IMR-90 (cell line): Measurements from ENCODE around the gene SLC6A13. TPM values are rescaled to one million over a fixed set of nuclear protein-coding genes. Genes with fewer than 3 reads are reported as not detected.

Experiments used
- ATAC-seq: fragments of 200-7000 bp; cut with Tn5 transposase; 2 replicates; pipeline ENCODE4 v1.9.1; 2020; ENCODE audit warnings: low read depth, mild to moderate bottlenecking, moderate library complexity
- BruUV-seq: library from RNA; stranded (reverse); fragments of 400-500 nt; replicated peaks from 2 replicates; lab custom pipeline; 2021; lab: Mats Ljungman, UMichigan
- CTCF ChIA-PET: fragments of 300-600 bp; formaldehyde crosslinking; extraction: SDS; loops from one replicate; lab custom pipeline; 2021; ENCODE audit warnings: antibody characterized with exemption; lab: Yijun Ruan, JAX
- POLR2A ChIA-PET: fragments of 300-600 bp; sonication (Branson Sonifier 250); formaldehyde crosslinking; loops from one replicate; lab custom pipeline; 2022; ENCODE audit warnings: antibody characterized with exemption; ENCODE audit not compliant: unreplicated experiment; lab: Charles Lee
- DNase-seq: peaks from one replicate; pipeline ENCODE4 v3.0.0; 2013
- H2AFZ ChIP-seq: replicated peaks from 2 replicates; pipeline ENCODE3; 2013; ENCODE audit warnings: low read length, mild to moderate bottlenecking; ENCODE audit not compliant: poor library complexity
- H2AK5ac ChIP-seq: 2 replicates; pipeline ENCODE4 v1.6.1; 2013; ENCODE audit warnings: low read depth, low read length, inconsistent platforms
- H2AK9ac ChIP-seq: replicated peaks from 2 replicates; pipeline ENCODE3; 2013; ENCODE audit warnings: mild to moderate bottlenecking, low read depth, low read length, moderate library complexity; ENCODE audit not compliant: poor library complexity
- H2BK120ac ChIP-seq: 2 replicates; pipeline ENCODE4 v1.6.1; 2013; ENCODE audit warnings: low read depth, low read length, inconsistent platforms
- H2BK15ac ChIP-seq: 3 replicates; pipeline ENCODE4 v1.6.1; 2013; ENCODE audit warnings: low read depth, low read length, inconsistent platforms
- H2BK20ac ChIP-seq: 2 replicates; pipeline ENCODE4 v1.6.1; 2013; ENCODE audit warnings: low read depth, mild to moderate bottlenecking, inconsistent platforms, low read length, moderate library complexity
- H2BK5ac ChIP-seq: 2 replicates; pipeline ENCODE4 v1.6.1; 2013; ENCODE audit warnings: mild to moderate bottlenecking, low read depth, low read length, inconsistent platforms; ENCODE audit not compliant: poor library complexity, severe bottlenecking
- H3K14ac ChIP-seq: replicated peaks from 2 replicates; pipeline ENCODE4 v1.6.1; 2013; ENCODE audit warnings: low read depth, low read length, inconsistent platforms
- H3K18ac ChIP-seq: 2 replicates; pipeline ENCODE4 v1.6.1; 2013; ENCODE audit warnings: low read depth, low read length, control low read depth
- H3K23ac ChIP-seq: 2 replicates; pipeline ENCODE4 v1.6.1; 2013; ENCODE audit warnings: low read depth, low read length, inconsistent platforms
- H3K27ac ChIP-seq: 2 replicates; pipeline ENCODE4 v1.5.1; 2013; ENCODE audit warnings: mild to moderate bottlenecking, control low read depth, low read length; ENCODE audit not compliant: insufficient read depth
- H3K27me3 ChIP-seq: 2 replicates; pipeline ENCODE4 v1.6.1; 2013; ENCODE audit warnings: low read length; ENCODE audit not compliant: control insufficient read depth, insufficient read depth
- H3K36me3 ChIP-seq: 2 replicates; pipeline ENCODE4 v1.6.1; 2013; ENCODE audit warnings: low read length, mixed read lengths; ENCODE audit not compliant: control insufficient read depth, insufficient read depth
- H3K4ac ChIP-seq: 2 replicates; pipeline ENCODE4 v1.6.1; 2013; ENCODE audit warnings: low read depth, low read length, inconsistent platforms
- H3K4me1 ChIP-seq: 2 replicates; pipeline ENCODE4 v1.6.1; 2013; ENCODE audit warnings: low read length, mixed read lengths; ENCODE audit not compliant: control insufficient read depth, insufficient read depth
- H3K4me2 ChIP-seq: 2 replicates; pipeline ENCODE4 v1.6.1; 2013; ENCODE audit warnings: low read depth, mild to moderate bottlenecking, control low read depth, low read length, moderate library complexity
- H3K4me3 ChIP-seq: 2 replicates; pipeline ENCODE4 v1.5.1; 2013; ENCODE audit warnings: low read depth, mild to moderate bottlenecking, control low read depth, low read length, moderate library complexity; ENCODE audit not compliant: insufficient read depth
- H3K56ac ChIP-seq: 2 replicates; pipeline ENCODE4 v1.6.1; 2013; ENCODE audit warnings: low read length, inconsistent platforms; ENCODE audit not compliant: insufficient read depth; ENCODE audit errors: extremely low read depth
- H3K79me1 ChIP-seq, 2 experiments: 2 replicates each; pipeline ENCODE4 v1.6.1; 2013; ENCODE audit warnings: low read length in 2 of 2, inconsistent platforms in 1 of 2, low read depth in 1 of 2
- H3K9ac ChIP-seq: 2 replicates; pipeline ENCODE4 v1.6.1; 2013; ENCODE audit warnings: low read depth, low read length, control low read depth
- H3K9me1 ChIP-seq: 2 replicates; pipeline ENCODE4 v1.6.1; 2013; ENCODE audit warnings: low read length, inconsistent platforms; ENCODE audit not compliant: insufficient read depth
- H3K9me3 ChIP-seq: 2 replicates; pipeline ENCODE4 v1.6.1; 2013; ENCODE audit warnings: low read length; ENCODE audit not compliant: control insufficient read depth, insufficient read depth
- H4K20me1 ChIP-seq: 2 replicates; pipeline ENCODE4 v1.6.1; 2013; ENCODE audit warnings: low read length, inconsistent platforms; ENCODE audit not compliant: insufficient read depth
- H4K5ac ChIP-seq: 2 replicates; pipeline ENCODE4 v1.6.1; 2013; ENCODE audit warnings: mild to moderate bottlenecking, low read depth, low read length, control low read depth
- H4K8ac ChIP-seq, 2 experiments: 2 replicates each; pipeline ENCODE4 v1.6.1; 2013; ENCODE audit warnings: low read depth in 2 of 2, low read length in 2 of 2, control low read depth in 1 of 2, inconsistent platforms in 1 of 2
- H4K91ac ChIP-seq: 2 replicates; pipeline ENCODE4 v1.6.1; 2013; ENCODE audit warnings: low read depth, low read length, inconsistent platforms; ENCODE audit not compliant: insufficient read depth
- CEBPB ChIP-seq: IDR thresholded peaks from 2 replicates; pipeline ENCODE4 v1.6.1; 2012; ENCODE audit warnings: low read depth, low read length, improper control_type of control experiment
- MXI1 ChIP-seq: IDR thresholded peaks from 2 replicates; pipeline ENCODE4 v1.6.1; 2012; ENCODE audit warnings: low read depth, mild to moderate bottlenecking, low read length, moderate library complexity, borderline replicate concordance
- POLR2A ChIP-seq: IDR thresholded peaks from 2 replicates; pipeline ENCODE4 v1.6.1; 2012; ENCODE audit warnings: mild to moderate bottlenecking, low read depth, low read length
- RCOR1 ChIP-seq: IDR thresholded peaks from 2 replicates; pipeline ENCODE4 v1.6.1; 2012; ENCODE audit warnings: mild to moderate bottlenecking, low read length, improper control_type of control experiment; ENCODE audit not compliant: insufficient replicate concordance
- RFX5 ChIP-seq: IDR thresholded peaks from 2 replicates; pipeline ENCODE4 v1.8.0; 2012; ENCODE audit warnings: low read depth, mild to moderate bottlenecking, low read length, moderate library complexity
- WGBS, 2 experiments: methylation state at CpG; one replicate each; pipeline versions ENCODE4 v1.1.5 to v1.1.7; 2013; ENCODE audit warnings: missing lambda C conversion rate in 2 of 2; ENCODE audit not compliant: insufficient read length in 1 of 2; ENCODE audit errors: extremely low coverage in 2 of 2; 5-methylcytosine and 5-hydroxymethylcytosine counted together
- dilution Hi-C: fragments of 300-500 bp; cut with HindIII; formaldehyde crosslinking; loops from one replicate; pipeline ENCODE4 v1.14.3; 2018; ENCODE audit warnings: low sequenced_read_pairs; ENCODE audit not compliant: unreplicated experiment
- in situ Hi-C: fragments of 300-500 bp; cut with MboI; formaldehyde crosslinking; loops from 3 replicates; pipeline ENCODE4 v1.14.3; 2019; ENCODE audit warnings: low sequenced_read_pairs, inconsistent platforms, mixed read lengths
- intact Hi-C: fragments of 100-400 bp; cut with micrococcal nuclease; formaldehyde crosslinking; loops from 2 replicates; pipeline ENCODE4 v1.10.0; 2022
- polyA plus RNA-seq, 3 experiments: library from polyadenylated mRNA; depleted of rRNA; stranded (reverse); fragments of >200 nt; gene quantifications; 2 replicates each; pipeline ENCODE4 v1.2.3, GENCODE V29; 2012; ENCODE audit warnings: low replicate concordance in 1 of 3
- total RNA-seq: library from RNA; depleted of rRNA; stranded (reverse); fragments of >200 nt; gene quantifications from 2 replicates; pipeline ENCODE4 v1.2.3, GENCODE V29; 2012
- TF ChIP-seq, protein P1 (sequence below): fragments of 150-350 bp; IDR thresholded peaks from 2 replicates; pipeline ENCODE4 v1.6.1; 2016; ENCODE audit warnings: low read depth, mild to moderate bottlenecking, low read length, moderate library complexity, borderline replicate concordance
- TF ChIP-seq, protein P2 (sequence below): fragments of 150-350 bp; IDR thresholded peaks from 2 replicates; pipeline ENCODE4 v1.6.1; 2017; ENCODE audit warnings: mild to moderate bottlenecking, antibody characterized with exemption, low read length, low read depth

SLC6A13 gene
- total and polyA plus RNA-seq, 2 of the 4 experiments (the other 2 are of a cell fraction) = under 0.01 to 0.10 TPM

DNA sequence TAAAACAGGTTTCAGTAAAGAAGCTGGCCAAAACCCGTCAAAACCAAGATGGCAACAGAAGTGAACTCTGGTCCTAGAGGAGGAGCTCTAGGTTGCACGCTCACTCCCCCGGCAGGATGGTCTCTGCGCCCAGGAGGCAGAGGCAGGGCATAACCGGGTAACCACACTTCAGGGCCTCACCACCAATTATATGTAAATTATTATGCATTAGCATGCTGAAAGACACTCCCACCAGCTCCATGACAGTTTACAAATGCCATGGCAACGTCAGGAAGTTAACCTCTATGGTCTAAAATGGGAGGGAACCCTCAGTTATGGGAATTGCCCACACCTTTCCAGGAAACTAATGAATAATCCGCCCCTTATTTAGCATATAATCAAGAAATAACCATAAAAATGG is 28.6 kb downstream of the SLC6A13 start:
- Histone ChIP-seq H2AFZ (no peak overlapping the region), H2BK15ac (no peak overlapping the region), H3K4me2 (no peak overlapping the region), H2BK20ac (no peak overlapping the region), H3K9ac (no peak overlapping the region), H3K4me1 (no peaks in the 10 kb centered on the region), H4K20me1 (no peaks in the 10 kb centered on the region), H3K4ac (no peak overlapping the region), H3K27me3 (peaks cover 52% of the 10 kb centered on the region), H3K36me3 (no peaks in the 10 kb centered on the region), H3K56ac (no peak overlapping the region), H4K5ac (no peak overlapping the region), H2BK5ac (no peak overlapping the region), H3K18ac (no peak overlapping the region), H3K27ac (no peak overlapping the region), H4K8ac (no peak overlapping the region), H2AK5ac (no peak overlapping the region), H3K14ac (no peak overlapping the region), H3K79me1 (no peaks in the 10 kb centered on the region), H2AK9ac (no peak overlapping the region), H2BK120ac (no peak overlapping the region), H3K9me1 (no peaks in the 10 kb centered on the region), H3K23ac (no peak overlapping the region), H3K4me3 (no peak overlapping the region), H4K91ac (no peak overlapping the region), H3K9me3 (peaks cover 19% of the 10 kb centered on the region)
- dilution Hi-C loops = no loop called here
- in situ Hi-C loops = no loop called here
- BruUV-seq = no TSS peak
- intact Hi-C loops = no loop called here
- no peak for ATAC-seq
- no peak for TF ChIP-seq CEBPB
- TF ChIP-seq, protein P1, sequence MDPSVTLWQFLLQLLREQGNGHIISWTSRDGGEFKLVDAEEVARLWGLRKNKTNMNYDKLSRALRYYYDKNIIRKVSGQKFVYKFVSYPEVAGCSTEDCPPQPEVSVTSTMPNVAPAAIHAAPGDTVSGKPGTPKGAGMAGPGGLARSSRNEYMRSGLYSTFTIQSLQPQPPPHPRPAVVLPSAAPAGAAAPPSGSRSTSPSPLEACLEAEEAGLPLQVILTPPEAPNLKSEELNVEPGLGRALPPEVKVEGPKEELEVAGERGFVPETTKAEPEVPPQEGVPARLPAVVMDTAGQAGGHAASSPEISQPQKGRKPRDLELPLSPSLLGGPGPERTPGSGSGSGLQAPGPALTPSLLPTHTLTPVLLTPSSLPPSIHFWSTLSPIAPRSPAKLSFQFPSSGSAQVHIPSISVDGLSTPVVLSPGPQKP = no peak
- TF ChIP-seq POLR2A = no peak
- no peak for TF ChIP-seq RCOR1
- TF ChIP-seq, protein P2, sequence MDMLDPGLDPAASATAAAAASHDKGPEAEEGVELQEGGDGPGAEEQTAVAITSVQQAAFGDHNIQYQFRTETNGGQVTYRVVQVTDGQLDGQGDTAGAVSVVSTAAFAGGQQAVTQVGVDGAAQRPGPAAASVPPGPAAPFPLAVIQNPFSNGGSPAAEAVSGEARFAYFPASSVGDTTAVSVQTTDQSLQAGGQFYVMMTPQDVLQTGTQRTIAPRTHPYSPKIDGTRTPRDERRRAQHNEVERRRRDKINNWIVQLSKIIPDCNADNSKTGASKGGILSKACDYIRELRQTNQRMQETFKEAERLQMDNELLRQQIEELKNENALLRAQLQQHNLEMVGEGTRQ = no peak
- no peak for TF ChIP-seq RFX5
- TF ChIP-seq MXI1 = no peak
- DNase-seq = no peak
- ChIA-PET CTCF (no interaction called here), POLR2A (no interaction called here)
- no CpG with 5 or more reads among the region's 7 CpGs for WGBS, 2 experiments
